Osteoblast (primary cell): Measurements from ENCODE around the gene IGF2BP2. TPM values are rescaled to one million over a fixed set of nuclear protein-coding genes. Genes with fewer than 3 reads are reported as not detected.
"Not testable (repeated sequence)": the region's sequence is repeated elsewhere in the genome, so short reads cannot be mapped to it uniquely, and the experiment has no call there.

Source experiments
- DNase-seq: peaks from one replicate; pipeline ENCODE4 v3.0.0; 2011; ENCODE audit warnings: low spot score, mixed read lengths; ENCODE audit not compliant: insufficient read length; ENCODE audit errors: missing footprints
- H2AFZ ChIP-seq: 2 replicates; pipeline ENCODE4 v1.6.0; 2011; ENCODE audit warnings: mild to moderate bottlenecking, low read length
- H3K27ac ChIP-seq: 2 replicates; pipeline ENCODE4 v1.5.1; 2011; ENCODE audit warnings: mild to moderate bottlenecking, low read depth, low read length, moderate library complexity
- H3K27me3 ChIP-seq: 2 replicates; pipeline ENCODE4 v1.6.0; 2012; ENCODE audit warnings: mild to moderate bottlenecking, control low read depth, inconsistent platforms, low read length, moderate library complexity; ENCODE audit not compliant: insufficient read depth
- H3K36me3 ChIP-seq: 2 replicates; pipeline ENCODE4 v1.5.1; 2011; ENCODE audit warnings: mild to moderate bottlenecking, low read length, control low read depth, moderate library complexity; ENCODE audit not compliant: insufficient read depth
- H3K4me1 ChIP-seq: 2 replicates; pipeline ENCODE4 v1.5.1; 2011; ENCODE audit warnings: mild to moderate bottlenecking, low read length, control low read depth, moderate library complexity; ENCODE audit not compliant: insufficient read depth
- H3K4me2 ChIP-seq: 2 replicates; pipeline ENCODE4 v1.6.0; 2011; ENCODE audit warnings: mild to moderate bottlenecking, low read length; ENCODE audit not compliant: insufficient read depth
- H3K4me3 ChIP-seq: fragments of 200-600 bp; sonication (generic); 3 replicates; pipeline ENCODE4 v1.5.1; 2012; ENCODE audit warnings: mild to moderate bottlenecking, low read length, inconsistent platforms; ENCODE audit not compliant: insufficient read depth
- H3K79me2 ChIP-seq: 2 replicates; pipeline ENCODE4 v1.6.0; 2012; ENCODE audit warnings: mild to moderate bottlenecking, low read length, control low read depth, inconsistent platforms; ENCODE audit not compliant: insufficient read depth
- H3K9me3 ChIP-seq: 2 replicates; pipeline ENCODE4 v1.5.1; 2011; ENCODE audit warnings: low read depth, low read length, control low read depth
- H4K20me1 ChIP-seq: 2 replicates; pipeline ENCODE4 v1.6.0; 2012; ENCODE audit warnings: mild to moderate bottlenecking, low read length, control low read depth; ENCODE audit not compliant: insufficient read depth
- CTCF ChIP-seq: IDR thresholded peaks from 2 replicates; pipeline ENCODE4 v1.5.1; 2011; ENCODE audit warnings: mild to moderate bottlenecking, low read depth, low read length, moderate library complexity; ENCODE audit errors: extremely low read depth
- total RNA-seq: library from RNA; depleted of rRNA; stranded (reverse); fragments of >200 nt; gene quantifications from 2 replicates; pipeline ENCODE4 v1.2.3, GENCODE V29; 2012

The IGF2BP2 gene
- total RNA-seq, 1 donor = 81.8 TPM

- Histone ChIP-seq H3K4me1 (peaks cover 30% of the 10 kb centered on the region), H4K20me1 (peaks cover 56% of the 10 kb centered on the region), H3K79me2 (peaks cover 91% of the 10 kb centered on the region)
- TF ChIP-seq CTCF = peak; percentile 71
- H3K27me3 ChIP-seq, H3K4me3 ChIP-seq, H3K9me3 ChIP-seq, H3K4me2 ChIP-seq, H3K27ac ChIP-seq, H2AFZ ChIP-seq, H3K36me3 ChIP-seq: not testable (repeated sequence)
- DNase-seq = peak; percentile 29
These were observed 56.3 kb downstream of the IGF2BP2 start for GRCh38 chr3:185768578-185768982.

GRCh38 chr3:185767002-185767688 lies 57.7 kb downstream of the IGF2BP2 start:
- no peak for DNase-seq
- no peak overlapping the region for H3K4me2 ChIP-seq
- TF ChIP-seq CTCF = no peak
- H3K79me2 ChIP-seq = peaks cover 91% of the 10 kb centered on the region
- H2AFZ ChIP-seq = no peak overlapping the region
- peaks cover 51% of the 10 kb centered on the region for H4K20me1 ChIP-seq
- H3K27ac ChIP-seq = no peak overlapping the region
- H3K36me3 ChIP-seq = no peaks in the 10 kb centered on the region
- no peak overlapping the region for H3K4me3 ChIP-seq
- no peaks in the 10 kb centered on the region for H3K9me3 ChIP-seq
- H3K4me1 ChIP-seq = peaks cover 35% of the 10 kb centered on the region
- no peaks in the 10 kb centered on the region for H3K27me3 ChIP-seq

GRCh38 chr3:185766329-185767001 lies 58.4 kb downstream of the IGF2BP2 start:
- H3K36me3 ChIP-seq = no peaks in the 10 kb centered on the region
- H3K4me2 ChIP-seq = no peak overlapping the region
- no peaks in the 10 kb centered on the region for H3K9me3 ChIP-seq
- no peak overlapping the region for H3K27ac ChIP-seq
- no peak for DNase-seq
- H4K20me1 ChIP-seq = peaks cover 46% of the 10 kb centered on the region
- H2AFZ ChIP-seq = no peak overlapping the region
- no peaks in the 10 kb centered on the region for H3K27me3 ChIP-seq
- no peak overlapping the region for H3K4me3 ChIP-seq
- H3K4me1 ChIP-seq = peaks cover 35% of the 10 kb centered on the region
- TF ChIP-seq CTCF = no peak
- H3K79me2 ChIP-seq = peaks cover 91% of the 10 kb centered on the region

- Histone ChIP-seq H3K27ac (peak overlapping the region; percentile 84), H3K27me3 (no peaks in the 10 kb centered on the region), H4K20me1 (peaks cover 46% of the 10 kb centered on the region), H2AFZ (no peak overlapping the region), H3K9me3 (no peaks in the 10 kb centered on the region), H3K79me2 (peaks cover 92% of the 10 kb centered on the region), H3K4me2 (peak overlapping the region; percentile 67), H3K4me3 (no peak overlapping the region), H3K4me1 (peaks cover 49% of the 10 kb centered on the region), H3K36me3 (no peaks in the 10 kb centered on the region)
- no peak for DNase-seq
- no peak for TF ChIP-seq CTCF
These were observed 59.9 kb downstream of the IGF2BP2 start for GRCh38 chr3:185764980-185765370.
